HL-60 (cell line): Measurements from ENCODE around the gene CCP110.

Experiments
- GABPA ChIP-seq: IDR thresholded peaks from 2 replicates; pipeline ENCODE4 v1.6.1; 2012; ENCODE audit warnings: low read depth
- POLR2AphosphoS5 ChIP-seq: IDR thresholded peaks from 2 replicates; pipeline ENCODE4 v1.6.1; 2012; ENCODE audit warnings: low read depth
- SPI1 ChIP-seq: IDR thresholded peaks from 2 replicates; pipeline ENCODE4 v1.6.1; 2012; ENCODE audit warnings: low read depth, mild to moderate bottlenecking, borderline replicate concordance
- TF ChIP-seq, protein P1 (sequence below): IDR thresholded peaks from one replicate; pipeline ENCODE4 v1.5.1; 2011; ENCODE audit warnings: low read length, control low read depth, inconsistent platforms; ENCODE audit not compliant: insufficient read depth
- TF ChIP-seq, protein P2 (sequence below): IDR thresholded peaks from 2 replicates; pipeline ENCODE4 v1.6.1; 2012; ENCODE audit warnings: low read depth; ENCODE audit not compliant: insufficient replicate concordance

DNA sequence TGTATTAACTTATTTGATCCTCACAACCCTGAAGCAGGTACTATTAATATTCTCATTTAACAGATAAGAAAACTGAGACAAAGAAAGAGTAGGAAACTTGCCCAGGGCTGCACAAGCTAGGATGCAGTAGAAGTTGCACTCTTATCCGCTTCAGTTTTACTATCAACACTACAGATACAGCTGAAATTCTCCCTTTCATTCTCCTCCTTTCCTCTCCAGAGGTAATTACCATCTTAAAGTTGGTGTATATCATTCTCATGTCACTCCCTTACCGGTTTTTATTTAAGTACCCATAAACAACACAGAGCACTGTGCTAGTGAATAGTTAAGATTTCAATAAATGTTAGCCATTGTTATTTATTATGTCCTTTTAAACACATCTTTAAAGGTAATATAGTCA is 5.4 kb upstream of the CCP110 start:
- TF ChIP-seq, protein P1, sequence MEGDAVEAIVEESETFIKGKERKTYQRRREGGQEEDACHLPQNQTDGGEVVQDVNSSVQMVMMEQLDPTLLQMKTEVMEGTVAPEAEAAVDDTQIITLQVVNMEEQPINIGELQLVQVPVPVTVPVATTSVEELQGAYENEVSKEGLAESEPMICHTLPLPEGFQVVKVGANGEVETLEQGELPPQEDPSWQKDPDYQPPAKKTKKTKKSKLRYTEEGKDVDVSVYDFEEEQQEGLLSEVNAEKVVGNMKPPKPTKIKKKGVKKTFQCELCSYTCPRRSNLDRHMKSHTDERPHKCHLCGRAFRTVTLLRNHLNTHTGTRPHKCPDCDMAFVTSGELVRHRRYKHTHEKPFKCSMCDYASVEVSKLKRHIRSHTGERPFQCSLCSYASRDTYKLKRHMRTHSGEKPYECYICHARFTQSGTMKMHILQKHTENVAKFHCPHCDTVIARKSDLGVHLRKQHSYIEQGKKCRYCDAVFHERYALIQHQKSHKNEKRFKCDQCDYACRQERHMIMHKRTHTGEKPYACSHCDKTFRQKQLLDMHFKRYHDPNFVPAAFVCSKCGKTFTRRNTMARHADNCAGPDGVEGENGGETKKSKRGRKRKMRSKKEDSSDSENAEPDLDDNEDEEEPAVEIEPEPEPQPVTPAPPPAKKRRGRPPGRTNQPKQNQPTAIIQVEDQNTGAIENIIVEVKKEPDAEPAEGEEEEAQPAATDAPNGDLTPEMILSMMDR, result no peak
- TF ChIP-seq POLR2AphosphoS5 (no peak), GABPA (no peak), SPI1 (no peak)
- TF ChIP-seq, protein P2, sequence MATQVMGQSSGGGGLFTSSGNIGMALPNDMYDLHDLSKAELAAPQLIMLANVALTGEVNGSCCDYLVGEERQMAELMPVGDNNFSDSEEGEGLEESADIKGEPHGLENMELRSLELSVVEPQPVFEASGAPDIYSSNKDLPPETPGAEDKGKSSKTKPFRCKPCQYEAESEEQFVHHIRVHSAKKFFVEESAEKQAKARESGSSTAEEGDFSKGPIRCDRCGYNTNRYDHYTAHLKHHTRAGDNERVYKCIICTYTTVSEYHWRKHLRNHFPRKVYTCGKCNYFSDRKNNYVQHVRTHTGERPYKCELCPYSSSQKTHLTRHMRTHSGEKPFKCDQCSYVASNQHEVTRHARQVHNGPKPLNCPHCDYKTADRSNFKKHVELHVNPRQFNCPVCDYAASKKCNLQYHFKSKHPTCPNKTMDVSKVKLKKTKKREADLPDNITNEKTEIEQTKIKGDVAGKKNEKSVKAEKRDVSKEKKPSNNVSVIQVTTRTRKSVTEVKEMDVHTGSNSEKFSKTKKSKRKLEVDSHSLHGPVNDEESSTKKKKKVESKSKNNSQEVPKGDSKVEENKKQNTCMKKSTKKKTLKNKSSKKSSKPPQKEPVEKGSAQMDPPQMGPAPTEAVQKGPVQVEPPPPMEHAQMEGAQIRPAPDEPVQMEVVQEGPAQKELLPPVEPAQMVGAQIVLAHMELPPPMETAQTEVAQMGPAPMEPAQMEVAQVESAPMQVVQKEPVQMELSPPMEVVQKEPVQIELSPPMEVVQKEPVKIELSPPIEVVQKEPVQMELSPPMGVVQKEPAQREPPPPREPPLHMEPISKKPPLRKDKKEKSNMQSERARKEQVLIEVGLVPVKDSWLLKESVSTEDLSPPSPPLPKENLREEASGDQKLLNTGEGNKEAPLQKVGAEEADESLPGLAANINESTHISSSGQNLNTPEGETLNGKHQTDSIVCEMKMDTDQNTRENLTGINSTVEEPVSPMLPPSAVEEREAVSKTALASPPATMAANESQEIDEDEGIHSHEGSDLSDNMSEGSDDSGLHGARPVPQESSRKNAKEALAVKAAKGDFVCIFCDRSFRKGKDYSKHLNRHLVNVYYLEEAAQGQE, result no peak
